BJ (cell line): ENCODE measurements around the gene ING4. TPM values are rescaled to one million over a fixed set of nuclear protein-coding genes. Genes with fewer than 3 reads are reported as not detected.
A peak's percentile ranks its signal among the peaks of the same experiment; 100 is the strongest.

Experiments
- CTCF ChIA-PET: fragments of 350-600 bp; formaldehyde crosslinking; extraction: SDS; loops from one replicate; lab custom pipeline; 2021; ENCODE audit warnings: antibody characterized with exemption, inconsistent platforms; lab: Yijun Ruan, JAX
- POLR2A ChIA-PET: fragments of 300-600 bp; sonication (Branson Sonifier 250); formaldehyde crosslinking; extraction: SDS; loops from one replicate; lab custom pipeline; 2021; ENCODE audit warnings: antibody characterized with exemption; lab: Charles Lee
- DNase-seq: peaks from one replicate; pipeline ENCODE4 v3.0.0-alpha.2; 2011; ENCODE audit warnings: low read depth
- H3K27me3 ChIP-seq: 2 replicates; pipeline ENCODE4 v1.6.0; 2011; ENCODE audit warnings: low read length; ENCODE audit not compliant: control insufficient read depth, insufficient read depth
- H3K36me3 ChIP-seq: 2 replicates; pipeline ENCODE4 v1.5.1; 2011; ENCODE audit warnings: low read length; ENCODE audit not compliant: control insufficient read depth, insufficient read depth
- H3K4me3 ChIP-seq: 2 replicates; pipeline ENCODE4 v1.5.1; 2011; ENCODE audit warnings: low read depth, mild to moderate bottlenecking, control low read depth, low read length
- polyA plus RNA-seq: library from polyadenylated mRNA; depleted of rRNA; stranded (reverse); fragments of >200 nt; gene quantifications from 2 replicates; pipeline ENCODE4 v1.2.3, GENCODE V29; 2011
- TF ChIP-seq, protein P1 (sequence below): IDR thresholded peaks from 2 replicates; pipeline ENCODE4 v1.5.1; 2011; ENCODE audit warnings: low read depth, mild to moderate bottlenecking, control low read depth, inconsistent platforms, low read length, moderate library complexity; ENCODE audit not compliant: insufficient read depth

ING4 gene
- polyA plus RNA-seq, 1 experiment: 43.0 TPM

DNA sequence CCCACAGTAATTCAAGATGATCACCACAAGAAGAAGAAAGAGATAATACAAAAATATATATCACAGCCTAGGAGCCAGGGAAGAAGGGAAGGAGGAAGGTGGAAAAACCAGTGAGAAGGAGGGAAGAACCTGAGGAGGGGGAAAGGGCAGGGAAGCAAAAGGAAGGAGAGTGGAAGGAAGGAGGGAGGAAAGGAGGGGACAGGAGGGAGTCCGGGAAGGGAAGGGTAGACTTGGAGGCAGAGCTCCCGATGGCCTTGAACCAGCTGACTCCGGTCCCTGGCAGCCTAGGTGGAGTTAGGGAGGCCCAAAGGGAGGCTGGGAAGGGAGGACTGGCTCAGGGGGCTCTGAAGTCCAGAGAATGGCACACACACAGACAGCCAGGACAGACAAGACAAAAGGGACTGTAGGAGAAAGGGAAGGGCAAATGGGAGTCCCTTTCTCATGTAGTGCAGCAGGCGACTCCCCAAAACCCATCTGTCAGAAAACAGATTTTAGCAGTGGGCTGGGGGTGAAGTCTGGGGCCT is 31.0 kb upstream of the ING4 start:
- Histone ChIP-seq H3K36me3 (no peaks in the 10 kb centered on the region), H3K27me3 (no peaks in the 10 kb centered on the region), H3K4me3 (no peak overlapping the region)
- TF ChIP-seq, protein P1, sequence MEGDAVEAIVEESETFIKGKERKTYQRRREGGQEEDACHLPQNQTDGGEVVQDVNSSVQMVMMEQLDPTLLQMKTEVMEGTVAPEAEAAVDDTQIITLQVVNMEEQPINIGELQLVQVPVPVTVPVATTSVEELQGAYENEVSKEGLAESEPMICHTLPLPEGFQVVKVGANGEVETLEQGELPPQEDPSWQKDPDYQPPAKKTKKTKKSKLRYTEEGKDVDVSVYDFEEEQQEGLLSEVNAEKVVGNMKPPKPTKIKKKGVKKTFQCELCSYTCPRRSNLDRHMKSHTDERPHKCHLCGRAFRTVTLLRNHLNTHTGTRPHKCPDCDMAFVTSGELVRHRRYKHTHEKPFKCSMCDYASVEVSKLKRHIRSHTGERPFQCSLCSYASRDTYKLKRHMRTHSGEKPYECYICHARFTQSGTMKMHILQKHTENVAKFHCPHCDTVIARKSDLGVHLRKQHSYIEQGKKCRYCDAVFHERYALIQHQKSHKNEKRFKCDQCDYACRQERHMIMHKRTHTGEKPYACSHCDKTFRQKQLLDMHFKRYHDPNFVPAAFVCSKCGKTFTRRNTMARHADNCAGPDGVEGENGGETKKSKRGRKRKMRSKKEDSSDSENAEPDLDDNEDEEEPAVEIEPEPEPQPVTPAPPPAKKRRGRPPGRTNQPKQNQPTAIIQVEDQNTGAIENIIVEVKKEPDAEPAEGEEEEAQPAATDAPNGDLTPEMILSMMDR: no peak
- no peak for DNase-seq
- POLR2A ChIA-PET: no interaction called here
- CTCF ChIA-PET: interaction anchor here (0.7 kb wide), 1 partner anchor 73 kb away, joined by 3 read pairs; no protein-coding TSS in a partner anchor

GRCh38 chr12:6692888-6693287 is 30.0 kb upstream of the ING4 start:
- CTCF ChIA-PET: interaction anchor here (1.0 to 1.9 kb wide), 4 partner anchors 29 to 79 kb away, joined by 3 to 6 read pairs (median 4); partner anchors contain the start of gene PTMS
- TF ChIP-seq, protein P1: no peak
- Histone ChIP-seq H3K27me3 (no peaks in the 10 kb centered on the region), H3K36me3 (no peaks in the 10 kb centered on the region), H3K4me3 (no peak overlapping the region)
- DNase-seq: no peak
- POLR2A ChIA-PET: no interaction called here

DNA sequence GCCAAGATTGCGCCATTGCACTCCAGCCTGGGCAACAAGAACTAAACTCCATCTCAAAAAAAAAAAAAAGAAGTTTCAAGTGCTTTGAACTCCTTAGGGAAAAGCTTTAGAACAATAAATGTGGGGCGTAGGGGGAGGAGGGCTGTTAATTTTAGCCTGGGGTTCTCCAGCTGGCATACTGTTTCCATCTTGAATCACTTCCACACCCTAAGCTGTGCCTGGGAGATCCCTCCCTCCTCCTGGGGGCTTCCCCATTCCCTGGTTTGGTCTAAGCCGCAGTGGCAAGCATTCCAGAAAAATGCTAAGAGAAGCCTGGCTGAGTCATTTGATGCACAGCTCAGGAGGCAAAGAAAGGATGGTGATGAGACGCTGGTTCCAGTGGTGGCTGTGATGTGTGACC is 28.6 kb upstream of the ING4 start:
- no peaks in the 10 kb centered on the region for H3K27me3 ChIP-seq
- H3K36me3 ChIP-seq: no peaks in the 10 kb centered on the region
- peak; percentile 32 for DNase-seq
- H3K4me3 ChIP-seq: no peak overlapping the region
- ChIA-PET POLR2A (interaction anchor here (0.6 kb wide), 1 partner anchor 41 kb away, joined by 3 read pairs; no protein-coding TSS in a partner anchor), CTCF (interaction anchor here (0.7 to 1.9 kb wide), 3 partner anchors 27 to 134 kb away, joined by 3 to 6 read pairs (median 3); no protein-coding TSS in a partner anchor)
- TF ChIP-seq, protein P1: no peak

DNA sequence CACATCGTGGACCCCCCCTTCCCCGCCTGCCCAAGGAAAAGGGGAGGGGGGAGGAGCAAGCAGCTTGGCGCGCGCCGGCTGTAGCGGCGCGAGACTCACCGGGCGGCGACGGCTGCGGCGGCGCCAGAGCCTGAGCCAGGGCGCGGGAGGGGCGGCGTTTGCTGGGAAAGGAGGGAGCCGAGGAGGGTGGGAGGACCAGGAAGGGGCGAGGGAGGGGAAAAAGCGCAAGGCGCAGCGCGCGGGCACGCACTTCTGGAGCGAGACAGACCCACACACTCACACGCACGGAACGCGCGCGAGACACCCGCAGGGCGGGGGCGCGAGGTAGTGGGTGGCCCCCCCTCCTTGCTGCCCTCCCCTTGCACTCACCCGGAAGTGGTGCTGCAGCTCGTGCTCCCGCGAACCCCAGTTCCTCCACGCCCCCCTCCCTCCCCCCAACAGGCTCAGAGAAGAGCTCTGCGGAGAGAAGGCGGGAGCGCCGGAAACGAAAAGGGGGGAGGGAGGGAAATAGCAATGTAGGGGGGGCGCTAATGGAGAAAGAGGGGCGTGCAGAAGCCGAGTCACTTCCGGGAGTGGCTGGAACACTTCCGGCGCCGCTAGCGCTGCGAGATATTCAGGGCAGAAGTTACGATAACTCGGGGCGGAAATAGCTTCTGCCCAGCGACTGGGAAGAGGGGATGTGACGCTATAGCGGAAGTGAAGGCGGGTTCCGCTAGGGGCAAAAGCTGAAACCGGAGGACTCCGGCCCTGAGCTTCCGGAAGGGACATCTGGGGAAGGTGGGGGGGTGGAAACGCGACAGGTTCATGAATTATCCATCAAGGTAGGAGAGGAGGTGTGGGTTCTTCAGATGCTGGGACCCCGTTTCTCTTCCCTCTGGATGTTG is 26.3 kb upstream of the ING4 start, which contains the start of gene ZNF384:
Gene ZNF384 (minus strand): TSS at position 377 of the 884 bp plus-strand sequence. CDS start 9,855 bp downstream, outside the sequence.
- POLR2A ChIA-PET: interaction anchor here (0.6 to 1.4 kb wide), 17 partner anchors 9 to 1295 kb away, joined by 3 to 29 read pairs (median 4); partner anchors contain the start of genes C1S, COPS7A, GAPDH and P3H3
- H3K36me3 ChIP-seq: no peaks in the 10 kb centered on the region; the same call in 1 of the 2 replicates
- CTCF ChIA-PET: interaction anchor here (0.6 to 1.6 kb wide), 14 partner anchors 10 to 147 kb away, joined by 3 to 11 read pairs (median 3); partner anchors contain the start of genes COPS7A and PTMS
- H3K4me3 ChIP-seq: peak within 1 kb of the TSS; percentile 83
- TF ChIP-seq, protein P1: 0 out of 2 replicates have a peak, but pooled peaks have one; percentile 6
- H3K27me3 ChIP-seq: no peaks in the 10 kb centered on the region
- DNase-seq: peak; percentile 97
